NCI-H2196 (cell line): Measurements from ENCODE around the gene ADAMTS10.
A peak's percentile ranks its signal among the peaks of the same experiment; 100 is the strongest.
"Not testable (repeated sequence)": the region's sequence is repeated elsewhere in the genome, so short reads cannot be mapped to it uniquely, and the experiment has no call there.

Source experiments
- DNase-seq: peaks from one replicate; lab custom pipeline; 2025; ENCODE audit not compliant: unreplicated experiment; lab: John Stamatoyannopoulos, UW

ADAMTS10 gene

GRCh38 chr19:8629184-8629583, 18.7 kb upstream of the ADAMTS10 start:
- no peak for DNase-seq

GRCh38 chr19:8626842-8627241, 16.3 kb upstream of the ADAMTS10 start:
- DNase-seq, result no peak

- DNase-seq, result not testable (repeated sequence)
These were observed 12.4 kb upstream of the ADAMTS10 start for GRCh38 chr19:8622886-8623285.

GRCh38 chr19:8618751-8619150, 8.2 kb upstream of the ADAMTS10 start:
- DNase-seq, result no peak

GRCh38 chr19:8617984-8618383, 7.5 kb upstream of the ADAMTS10 start:
- DNase-seq, result no peak

- not testable (repeated sequence) for DNase-seq
These were observed 6.8 kb upstream of the ADAMTS10 start for GRCh38 chr19:8617325-8617724.

- DNase-seq, result no peak
These were observed 6.3 kb upstream of the ADAMTS10 start for GRCh38 chr19:8616861-8617260.

GRCh38 chr19:8615813-8616596, 5.5 kb upstream of the ADAMTS10 start:
- peak; percentile 22 for DNase-seq

GRCh38 chr19:8615024-8615423, 4.5 kb upstream of the ADAMTS10 start:
- no peak for DNase-seq

- no peak for DNase-seq
These were observed 3.9 kb upstream of the ADAMTS10 start for GRCh38 chr19:8614455-8614854.

- no peak for DNase-seq
These were observed 2.3 kb upstream of the ADAMTS10 start for GRCh38 chr19:8612807-8613171.

GRCh38 chr19:8611877-8612806, 1.6 kb upstream of the ADAMTS10 start:
- DNase-seq, result no peak

- DNase-seq, result no peak
These were observed 919 bp upstream of the ADAMTS10 start for GRCh38 chr19:8611391-8611876.

GRCh38 chr19:8610936-8611300, 403 bp upstream of the ADAMTS10 start:
- DNase-seq, result no peak

GRCh38 chr19:8609279-8610040, 1.1 kb downstream of the ADAMTS10 start:
- DNase-seq, result no peak

- DNase-seq, result no peak
These were observed 1.6 kb downstream of the ADAMTS10 start for GRCh38 chr19:8608941-8609278.

GRCh38 chr19:8607386-8607785, 3.1 kb downstream of the ADAMTS10 start:
- no peak for DNase-seq

- DNase-seq, result no peak
These were observed 5.0 kb downstream of the ADAMTS10 start for GRCh38 chr19:8605514-8605913.

- no peak for DNase-seq
These were observed 8.7 kb downstream of the ADAMTS10 start for GRCh38 chr19:8601796-8602195.

GRCh38 chr19:8600816-8601215, 9.7 kb downstream of the ADAMTS10 start:
- no peak for DNase-seq

GRCh38 chr19:8600064-8600463, 10.5 kb downstream of the ADAMTS10 start:
- no peak for DNase-seq
